Measurements from ENCODE around the gene RPLP2. TPM values are rescaled to one million over a fixed set of nuclear protein-coding genes. Genes with fewer than 3 reads are reported as not detected.

The RPLP2 gene
- total RNA-seq, 1 donor from 2014 or later: 663 TPM

GRCh38 chr11:774873-775592 is 34.7 kb upstream of the RPLP2 start:
- DNase-seq (ENCODE audit: low read depth): no peak
- TF ChIP-seq CTCF (conservative IDR thresholded peaks at IDR 0.05; ENCODE audit: low read depth, low read length): peak; percentile 9
- H3K4me3 ChIP-seq (ENCODE audit: low read depth, low read length): peak overlapping the region; percentile 79

GRCh38 chr11:776263-776560 is 33.6 kb upstream of the RPLP2 start:
- H3K4me3 ChIP-seq (ENCODE audit: low read depth, low read length): peak overlapping the region; percentile 79
- TF ChIP-seq CTCF (conservative IDR thresholded peaks at IDR 0.05; ENCODE audit: low read depth, low read length): no peak
- DNase-seq (ENCODE audit: low read depth): no peak

GRCh38 chr11:776561-777287 is 33.0 kb upstream of the RPLP2 start:
- no peak for DNase-seq (ENCODE audit: low read depth)
- no peak for TF ChIP-seq CTCF (conservative IDR thresholded peaks at IDR 0.05; ENCODE audit: low read depth, low read length)
- peak overlapping the region; percentile 79 for H3K4me3 ChIP-seq (ENCODE audit: low read depth, low read length)

- no peak for DNase-seq (ENCODE audit: low read depth)
- H3K4me3 ChIP-seq (ENCODE audit: low read depth, low read length): peak within 1 kb of the TSS; percentile 79
- TF ChIP-seq CTCF (conservative IDR thresholded peaks at IDR 0.05; ENCODE audit: low read depth, low read length): no peak
Measured at GRCh38 chr11:777288-778255, 32.2 kb upstream of the RPLP2 start, which contains the start of gene GATD1. TSS of gene GATD1 (minus strand) at chr11:777487. CDS start at chr11:777462, 25 bp downstream.

- no peak for TF ChIP-seq CTCF (conservative IDR thresholded peaks at IDR 0.05; ENCODE audit: low read depth, low read length)
- no peak overlapping the region for H3K4me3 ChIP-seq (ENCODE audit: low read depth, low read length)
- no peak for DNase-seq (ENCODE audit: low read depth)
Measured at GRCh38 chr11:778976-779954, 30.5 kb upstream of the RPLP2 start.
